ENCODE measurements around the gene RAI1. TPM values are rescaled to one million over a fixed set of nuclear protein-coding genes. Genes with fewer than 3 reads are reported as not detected.

Gene RAI1
- total and polyA plus RNA-seq, 2 of the 8 experiments (the other 6 are each of a cell fraction or from before 2014, with no cell fraction given) = 0.39 to 1.2 TPM

DNA sequence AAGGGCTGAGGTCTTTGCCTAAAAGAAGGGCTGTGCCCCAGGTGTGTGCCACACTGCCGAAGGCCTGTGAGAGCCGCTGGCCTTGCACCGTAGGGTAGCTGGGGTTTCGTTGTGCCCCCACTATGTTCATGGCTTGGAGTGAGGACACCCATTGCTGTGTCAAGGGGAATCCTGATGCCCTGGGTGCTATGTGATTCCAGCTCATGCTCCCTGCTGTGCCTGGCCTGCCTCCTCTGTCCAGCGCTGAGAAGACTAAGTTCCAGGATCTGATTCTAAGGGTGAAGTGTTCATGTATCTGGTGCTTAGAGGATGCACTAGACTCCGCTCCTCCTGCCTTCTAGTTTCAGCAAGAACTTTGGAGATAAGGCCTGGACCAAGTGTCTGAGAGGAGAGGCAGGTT lies 108.2 kb downstream of the RAI1 start (continued):
- TF ChIP-seq EP300 (IDR thresholded peaks at IDR 0.05; ENCODE audit: borderline replicate concordance in 1 of 2, low read depth in 2 of 2, low read length in 2 of 2) = no peak
- TF ChIP-seq TCF12 (IDR thresholded peaks at IDR 0.05; ENCODE audit: low read depth, low read length) = no peak

Measured in H1 (cell line).